ENCODE data around the gene PSMD9. TPM values are rescaled to one million over a fixed set of nuclear protein-coding genes. Genes with fewer than 3 reads are reported as not detected.
"Not testable (repeated sequence)": the region's sequence is repeated elsewhere in the genome, so short reads cannot be mapped to it uniquely, and the experiment has no call there.

The PSMD9 gene
- total RNA-seq, 1 experiment from 2014 or later = 86.4 TPM

DNA sequence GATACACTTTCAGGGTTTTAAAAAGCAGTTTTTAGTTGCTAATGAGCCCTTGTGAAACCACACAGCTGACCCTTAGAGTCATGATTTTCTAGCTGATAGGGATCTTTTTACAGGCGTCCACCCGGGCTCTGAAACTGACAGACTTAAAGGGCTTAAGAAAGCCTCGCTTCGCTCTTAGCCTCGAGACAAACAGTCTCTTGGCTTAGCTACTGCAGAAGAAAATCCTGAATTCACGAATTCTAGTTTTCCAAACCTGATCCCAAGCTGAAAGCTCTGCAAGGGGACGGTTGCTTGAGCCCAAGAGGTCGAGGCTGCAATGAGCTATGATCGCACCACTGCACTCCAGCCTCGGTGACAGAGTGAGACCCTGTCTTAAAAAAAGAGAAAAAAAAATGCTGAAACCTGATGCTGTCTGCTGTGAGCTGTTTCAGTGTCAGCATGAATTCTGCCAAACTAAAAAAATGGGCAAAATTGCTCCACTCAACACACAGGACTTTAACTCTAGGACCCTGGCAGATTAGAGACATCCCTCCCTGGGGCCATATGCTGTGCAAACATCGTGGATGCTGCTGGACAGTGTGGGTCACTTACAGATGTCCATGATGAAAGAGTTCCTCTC lies 26.8 kb upstream of the PSMD9 start:
- ChIA-PET CTCF (no interaction called here), POLR2A (ENCODE audit: low non-redundant PET) (no interaction called here)
- BruUV-seq (replicated peaks) = no TSS peak
- Histone ChIP-seq H3K9me3 (ENCODE audit: low read depth, low read length, poor library complexity, severe bottlenecking) (no peaks in the 10 kb centered on the region), H3K36me3 (ENCODE audit: insufficient read depth, low read length, poor library complexity, severe bottlenecking) (no peaks in the 10 kb centered on the region), H3K4me1 (ENCODE audit: insufficient read depth, low read length, poor library complexity, severe bottlenecking) (no peaks in the 10 kb centered on the region), H3K27me3 (replicated peaks; ENCODE audit: insufficient read depth, low read depth, low read length, poor library complexity) (no peaks in the 10 kb centered on the region), H3K27ac (ENCODE audit: low read depth, low read length, poor library complexity, severe bottlenecking) (no peak overlapping the region), H3K4me3 (ENCODE audit: low read depth, low read length, poor library complexity, severe bottlenecking) (no peak overlapping the region)
- TF ChIP-seq EZH2 (IDR thresholded peaks at IDR 0.05; ENCODE audit: borderline replicate concordance, low read depth, low read length, poor library complexity, severe bottlenecking) = no peak
- TF ChIP-seq, protein P1, sequence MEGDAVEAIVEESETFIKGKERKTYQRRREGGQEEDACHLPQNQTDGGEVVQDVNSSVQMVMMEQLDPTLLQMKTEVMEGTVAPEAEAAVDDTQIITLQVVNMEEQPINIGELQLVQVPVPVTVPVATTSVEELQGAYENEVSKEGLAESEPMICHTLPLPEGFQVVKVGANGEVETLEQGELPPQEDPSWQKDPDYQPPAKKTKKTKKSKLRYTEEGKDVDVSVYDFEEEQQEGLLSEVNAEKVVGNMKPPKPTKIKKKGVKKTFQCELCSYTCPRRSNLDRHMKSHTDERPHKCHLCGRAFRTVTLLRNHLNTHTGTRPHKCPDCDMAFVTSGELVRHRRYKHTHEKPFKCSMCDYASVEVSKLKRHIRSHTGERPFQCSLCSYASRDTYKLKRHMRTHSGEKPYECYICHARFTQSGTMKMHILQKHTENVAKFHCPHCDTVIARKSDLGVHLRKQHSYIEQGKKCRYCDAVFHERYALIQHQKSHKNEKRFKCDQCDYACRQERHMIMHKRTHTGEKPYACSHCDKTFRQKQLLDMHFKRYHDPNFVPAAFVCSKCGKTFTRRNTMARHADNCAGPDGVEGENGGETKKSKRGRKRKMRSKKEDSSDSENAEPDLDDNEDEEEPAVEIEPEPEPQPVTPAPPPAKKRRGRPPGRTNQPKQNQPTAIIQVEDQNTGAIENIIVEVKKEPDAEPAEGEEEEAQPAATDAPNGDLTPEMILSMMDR (conservative IDR thresholded peaks at IDR 0.05; ENCODE audit: low read depth, low read length) = no peak
- no peak for DNase-seq (ENCODE audit: low spot score)
- intact Hi-C loops (cut with micrococcal nuclease; ENCODE audit: unreplicated experiment) = no loop called here

DNA sequence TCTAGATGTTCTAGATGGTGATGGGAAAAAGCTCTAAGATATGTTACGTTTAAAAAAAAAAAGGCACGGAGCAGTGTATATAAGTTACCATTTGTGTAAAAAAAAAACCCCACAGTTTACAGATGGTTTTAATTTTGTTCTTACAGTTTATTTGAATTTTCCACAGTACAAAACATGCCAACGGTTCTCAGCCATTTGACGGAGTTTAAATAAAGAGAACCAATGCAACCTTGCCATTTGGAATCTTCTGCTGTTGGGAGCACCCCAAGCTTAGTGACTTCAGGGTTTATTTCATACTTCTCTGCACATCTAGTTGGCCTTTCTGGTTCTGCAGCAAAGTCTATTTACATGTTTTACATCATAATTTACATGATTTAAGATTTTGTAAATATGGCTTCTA lies 22.3 kb upstream of the PSMD9 start:
- Histone ChIP-seq H3K27ac (ENCODE audit: low read depth, low read length, poor library complexity, severe bottlenecking) (no peak overlapping the region), H3K4me1 (ENCODE audit: insufficient read depth, low read length, poor library complexity, severe bottlenecking) (no peaks in the 10 kb centered on the region), H3K9me3 (ENCODE audit: low read depth, low read length, poor library complexity, severe bottlenecking) (no peaks in the 10 kb centered on the region), H3K27me3 (replicated peaks; ENCODE audit: insufficient read depth, low read depth, low read length, poor library complexity) (no peaks in the 10 kb centered on the region), H3K4me3 (ENCODE audit: low read depth, low read length, poor library complexity, severe bottlenecking) (no peak overlapping the region), H3K36me3 (ENCODE audit: insufficient read depth, low read length, poor library complexity, severe bottlenecking) (no peaks in the 10 kb centered on the region)
- CTCF ChIA-PET = no interaction called here
- DNase-seq (ENCODE audit: low spot score) = no peak
- intact Hi-C loops (cut with micrococcal nuclease; ENCODE audit: unreplicated experiment) = no loop called here
- TF ChIP-seq EZH2 (IDR thresholded peaks at IDR 0.05; ENCODE audit: borderline replicate concordance, low read depth, low read length, poor library complexity, severe bottlenecking) = no peak
- TF ChIP-seq, protein P1 (conservative IDR thresholded peaks at IDR 0.05; ENCODE audit: low read depth, low read length) = no peak
- POLR2A ChIA-PET (ENCODE audit: low non-redundant PET) = no interaction called here
- BruUV-seq (replicated peaks) = no TSS peak

DNA sequence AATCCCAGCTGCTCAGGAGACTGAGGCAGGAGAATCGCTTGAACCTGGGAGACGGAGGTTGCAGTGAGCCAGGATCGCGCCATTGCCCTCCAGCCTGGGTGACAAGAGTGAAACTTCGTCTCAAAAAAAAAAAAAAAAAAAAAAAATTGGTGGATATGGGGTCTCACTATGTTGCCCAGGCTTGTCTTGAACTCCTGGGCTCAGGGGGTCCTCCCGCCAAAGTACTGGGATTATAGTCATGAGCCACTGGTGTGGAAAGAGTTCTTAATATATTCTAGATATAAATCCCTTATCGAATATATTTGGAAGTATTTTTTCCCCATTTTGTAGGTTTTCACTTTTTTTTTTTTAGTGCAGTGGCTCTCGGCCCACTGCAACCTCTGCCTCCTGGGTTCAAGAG lies 19.4 kb upstream of the PSMD9 start:
- H3K27ac ChIP-seq (ENCODE audit: low read depth, low read length, poor library complexity, severe bottlenecking); H3K4me3 ChIP-seq (ENCODE audit: low read depth, low read length, poor library complexity, severe bottlenecking); CTCF ChIA-PET; H3K36me3 ChIP-seq (ENCODE audit: insufficient read depth, low read length, poor library complexity, severe bottlenecking); H3K4me1 ChIP-seq (ENCODE audit: insufficient read depth, low read length, poor library complexity, severe bottlenecking); intact Hi-C loops (cut with micrococcal nuclease; ENCODE audit: unreplicated experiment); POLR2A ChIA-PET (ENCODE audit: low non-redundant PET); DNase-seq (ENCODE audit: low spot score); H3K27me3 ChIP-seq (replicated peaks; ENCODE audit: insufficient read depth, low read depth, low read length, poor library complexity); H3K9me3 ChIP-seq (ENCODE audit: low read depth, low read length, poor library complexity, severe bottlenecking); BruUV-seq (replicated peaks): not testable (repeated sequence)

DNA sequence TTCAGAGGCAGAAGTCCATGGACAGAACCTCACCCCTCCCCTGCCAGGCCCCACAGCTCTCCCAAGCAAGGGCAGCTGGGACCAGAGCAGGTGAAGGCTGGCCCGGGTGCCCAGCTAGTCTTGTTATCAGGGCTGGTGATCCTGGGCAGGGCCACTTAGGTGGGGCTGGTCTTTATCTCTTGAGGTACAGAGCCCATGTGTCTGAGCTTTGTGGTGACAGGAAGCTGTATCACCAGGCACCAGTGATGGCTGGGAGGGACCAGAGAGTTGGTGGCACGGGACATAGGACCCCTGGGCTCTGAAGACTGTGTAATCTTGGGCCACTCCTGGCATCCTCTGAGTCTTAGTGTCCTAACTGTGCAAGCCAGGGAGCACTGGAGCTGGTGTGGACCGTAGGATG lies 17.1 kb upstream of the PSMD9 start:
- no peaks in the 10 kb centered on the region for H3K36me3 ChIP-seq (ENCODE audit: insufficient read depth, low read length, poor library complexity, severe bottlenecking)
- no peaks in the 10 kb centered on the region for H3K4me1 ChIP-seq (ENCODE audit: insufficient read depth, low read length, poor library complexity, severe bottlenecking)
- no peak overlapping the region for H3K27ac ChIP-seq (ENCODE audit: low read depth, low read length, poor library complexity, severe bottlenecking)
- no TSS peak for BruUV-seq (replicated peaks)
- CTCF ChIA-PET = interaction anchor here (0.5 kb wide), 1 partner anchor 73 kb away, joined by 3 read pairs; no protein-coding TSS in a partner anchor
- no peaks in the 10 kb centered on the region for H3K9me3 ChIP-seq (ENCODE audit: low read depth, low read length, poor library complexity, severe bottlenecking)
- no peak overlapping the region for H3K4me3 ChIP-seq (ENCODE audit: low read depth, low read length, poor library complexity, severe bottlenecking)
- no peaks in the 10 kb centered on the region for H3K27me3 ChIP-seq (replicated peaks; ENCODE audit: insufficient read depth, low read depth, low read length, poor library complexity)
- no peak for DNase-seq (ENCODE audit: low spot score)
- POLR2A ChIA-PET (ENCODE audit: low non-redundant PET) = no interaction called here
- TF ChIP-seq, protein P1 (conservative IDR thresholded peaks at IDR 0.05; ENCODE audit: low read depth, low read length) = no peak
- no peak for TF ChIP-seq EZH2 (IDR thresholded peaks at IDR 0.05; ENCODE audit: borderline replicate concordance, low read depth, low read length, poor library complexity, severe bottlenecking)
- intact Hi-C loops (cut with micrococcal nuclease; ENCODE audit: unreplicated experiment) = no loop called here
